ENCODE results near the gene MYLIP.

Gene MYLIP

GRCh38 chr6:16146028-16146427 is 17.1 kb downstream of the MYLIP start:
- Mint-ChIP-seq H3K27ac (no peak overlapping the region), H3K4me1 (ENCODE audit: low read depth) (peaks cover 45% of the 10 kb centered on the region)

GRCh38 chr6:16146527-16146955 is 17.7 kb downstream of the MYLIP start:
- H3K9me3 Mint-ChIP-seq (ENCODE audit: low read depth) = no peaks in the 10 kb centered on the region
- peaks cover 39% of the 10 kb centered on the region for H3K36me3 Mint-ChIP-seq
- H3K4me1 Mint-ChIP-seq (ENCODE audit: low read depth) = peaks cover 41% of the 10 kb centered on the region
- H3K27me3 Mint-ChIP-seq = no peaks in the 10 kb centered on the region
- H3K4me3 Mint-ChIP-seq = no peak overlapping the region
- no peak overlapping the region for H3K27ac Mint-ChIP-seq

More at GRCh38 chr6:16146028-16146427, 17.1 kb downstream of the MYLIP start:
- no peak overlapping the region for H3K4me3 Mint-ChIP-seq
- H3K27me3 Mint-ChIP-seq = no peaks in the 10 kb centered on the region
- no peaks in the 10 kb centered on the region for H3K9me3 Mint-ChIP-seq (ENCODE audit: low read depth)
- peaks cover 39% of the 10 kb centered on the region for H3K36me3 Mint-ChIP-seq

- H3K27ac Mint-ChIP-seq = peak overlapping the region; percentile 46
Observed at GRCh38 chr6:16148498-16148897, 19.6 kb downstream of the MYLIP start.

GRCh38 chr6:16149305-16149704 is 20.4 kb downstream of the MYLIP start:
- Mint-ChIP-seq H3K9me3 (ENCODE audit: low read depth) (no peaks in the 10 kb centered on the region), H3K36me3 (peaks cover 40% of the 10 kb centered on the region), H3K27me3 (no peaks in the 10 kb centered on the region), H3K27ac (no peak overlapping the region), H3K4me3 (no peak overlapping the region), H3K4me1 (ENCODE audit: low read depth) (peaks cover 33% of the 10 kb centered on the region)

More at GRCh38 chr6:16148498-16148897, 19.6 kb downstream of the MYLIP start:
- Mint-ChIP-seq H3K9me3 (ENCODE audit: low read depth) (no peaks in the 10 kb centered on the region), H3K27me3 (no peaks in the 10 kb centered on the region), H3K4me1 (ENCODE audit: low read depth) (peaks cover 33% of the 10 kb centered on the region), H3K36me3 (peaks cover 42% of the 10 kb centered on the region), H3K4me3 (no peak overlapping the region)

GRCh38 chr6:16150098-16150497 is 21.2 kb downstream of the MYLIP start:
- H3K36me3 Mint-ChIP-seq = peaks cover 47% of the 10 kb centered on the region
- peak overlapping the region; percentile 22 for H3K27ac Mint-ChIP-seq
- peaks cover 4% of the 10 kb centered on the region for H3K9me3 Mint-ChIP-seq (ENCODE audit: low read depth)
- H3K27me3 Mint-ChIP-seq = no peaks in the 10 kb centered on the region
- H3K4me1 Mint-ChIP-seq (ENCODE audit: low read depth) = peaks cover 27% of the 10 kb centered on the region
- H3K4me3 Mint-ChIP-seq = no peak overlapping the region

GRCh38 chr6:16153211-16153820 is 24.4 kb downstream of the MYLIP start:
- Mint-ChIP-seq H3K27me3 (no peaks in the 10 kb centered on the region), H3K4me1 (ENCODE audit: low read depth) (peaks cover 5% of the 10 kb centered on the region), H3K9me3 (ENCODE audit: low read depth) (peaks cover 15% of the 10 kb centered on the region), H3K27ac (no peak overlapping the region), H3K4me3 (no peak overlapping the region), H3K36me3 (peaks cover 58% of the 10 kb centered on the region)

GRCh38 chr6:16154904-16155303 is 26.0 kb downstream of the MYLIP start:
- Mint-ChIP-seq H3K27ac (no peak overlapping the region), H3K4me1 (ENCODE audit: low read depth) (peaks cover 2% of the 10 kb centered on the region), H3K27me3 (no peaks in the 10 kb centered on the region), H3K9me3 (ENCODE audit: low read depth) (peaks cover 15% of the 10 kb centered on the region), H3K4me3 (no peak overlapping the region), H3K36me3 (peaks cover 53% of the 10 kb centered on the region)

- Mint-ChIP-seq H3K27ac (no peak overlapping the region), H3K4me3 (no peak overlapping the region), H3K36me3 (peaks cover 39% of the 10 kb centered on the region), H3K9me3 (ENCODE audit: low read depth) (peaks cover 15% of the 10 kb centered on the region), H3K27me3 (no peaks in the 10 kb centered on the region), H3K4me1 (ENCODE audit: low read depth) (peaks cover 17% of the 10 kb centered on the region)
Observed at GRCh38 chr6:16157492-16157891, 28.6 kb downstream of the MYLIP start.

- Mint-ChIP-seq H3K4me3 (no peak overlapping the region), H3K9me3 (ENCODE audit: low read depth) (peaks cover 15% of the 10 kb centered on the region), H3K36me3 (peaks cover 36% of the 10 kb centered on the region), H3K4me1 (ENCODE audit: low read depth) (peaks cover 19% of the 10 kb centered on the region), H3K27me3 (no peaks in the 10 kb centered on the region), H3K27ac (no peak overlapping the region)
Observed at GRCh38 chr6:16157909-16158308, 29.0 kb downstream of the MYLIP start.

GRCh38 chr6:16158943-16159557 is 30.2 kb downstream of the MYLIP start:
- Mint-ChIP-seq H3K4me1 (ENCODE audit: low read depth) (peaks cover 31% of the 10 kb centered on the region), H3K27me3 (no peaks in the 10 kb centered on the region), H3K9me3 (ENCODE audit: low read depth) (peaks cover 15% of the 10 kb centered on the region), H3K4me3 (no peak overlapping the region), H3K27ac (no peak overlapping the region), H3K36me3 (peaks cover 31% of the 10 kb centered on the region)

GRCh38 chr6:16160794-16161193 is 31.9 kb downstream of the MYLIP start:
- Mint-ChIP-seq H3K9me3 (ENCODE audit: low read depth) (peaks cover 7% of the 10 kb centered on the region), H3K4me1 (ENCODE audit: low read depth) (peaks cover 31% of the 10 kb centered on the region), H3K27ac (no peak overlapping the region), H3K4me3 (no peak overlapping the region), H3K36me3 (peaks cover 15% of the 10 kb centered on the region), H3K27me3 (no peaks in the 10 kb centered on the region)

GRCh38 chr6:16162003-16162402 is 33.1 kb downstream of the MYLIP start:
- H3K27ac Mint-ChIP-seq = no peak overlapping the region
- peaks cover 10% of the 10 kb centered on the region for H3K36me3 Mint-ChIP-seq
- peaks cover 5% of the 10 kb centered on the region for H3K9me3 Mint-ChIP-seq (ENCODE audit: low read depth)
- peaks cover 31% of the 10 kb centered on the region for H3K4me1 Mint-ChIP-seq (ENCODE audit: low read depth)
- H3K4me3 Mint-ChIP-seq = no peak overlapping the region
- H3K27me3 Mint-ChIP-seq = no peaks in the 10 kb centered on the region

- Mint-ChIP-seq H3K36me3 (peaks cover 5% of the 10 kb centered on the region), H3K27ac (no peak overlapping the region), H3K4me1 (ENCODE audit: low read depth) (peaks cover 34% of the 10 kb centered on the region), H3K9me3 (ENCODE audit: low read depth) (no peaks in the 10 kb centered on the region), H3K4me3 (no peak overlapping the region), H3K27me3 (no peaks in the 10 kb centered on the region)
Observed at GRCh38 chr6:16163066-16163465, 34.2 kb downstream of the MYLIP start.

GRCh38 chr6:16163535-16164300 is 34.8 kb downstream of the MYLIP start:
- H3K36me3 Mint-ChIP-seq = peaks cover 5% of the 10 kb centered on the region
- H3K9me3 Mint-ChIP-seq (ENCODE audit: low read depth) = no peaks in the 10 kb centered on the region
- H3K27me3 Mint-ChIP-seq = no peaks in the 10 kb centered on the region
- H3K4me3 Mint-ChIP-seq = no peak overlapping the region
- no peak overlapping the region for H3K27ac Mint-ChIP-seq
- H3K4me1 Mint-ChIP-seq (ENCODE audit: low read depth) = peaks cover 41% of the 10 kb centered on the region

- Mint-ChIP-seq H3K36me3 (peaks cover 3% of the 10 kb centered on the region), H3K27ac (no peak overlapping the region), H3K4me1 (ENCODE audit: low read depth) (peaks cover 44% of the 10 kb centered on the region), H3K4me3 (no peak overlapping the region), H3K9me3 (ENCODE audit: low read depth) (no peaks in the 10 kb centered on the region), H3K27me3 (no peaks in the 10 kb centered on the region)
Observed at GRCh38 chr6:16165641-16166040, 36.8 kb downstream of the MYLIP start.
